DMS79 (cell line): Measurements from ENCODE around the gene PAOX.
A peak's percentile ranks its signal among the peaks of the same experiment; 100 is the strongest.
"Not testable (repeated sequence)": the region's sequence is repeated elsewhere in the genome, so short reads cannot be mapped to it uniquely, and the experiment has no call there.

Experiments used
- DNase-seq: peaks from one replicate; lab custom pipeline; 2025; lab: John Stamatoyannopoulos, UW

PAOX gene

GRCh38 chr10:133364645-133365431 is 14.2 kb upstream of the PAOX start:
- peak; percentile 61 for DNase-seq

- DNase-seq = no peak
Measured at GRCh38 chr10:133365461-133366129, 13.5 kb upstream of the PAOX start.

- DNase-seq = no peak
Measured at GRCh38 chr10:133366130-133366478, 13.0 kb upstream of the PAOX start.

- no peak for DNase-seq
Measured at GRCh38 chr10:133366751-133367150, 12.3 kb upstream of the PAOX start.

GRCh38 chr10:133367461-133367860 is 11.6 kb upstream of the PAOX start:
- not testable (repeated sequence) for DNase-seq

GRCh38 chr10:133368153-133368552 is 10.9 kb upstream of the PAOX start:
- DNase-seq = no peak

- DNase-seq = no peak
Measured at GRCh38 chr10:133370030-133370786, 8.9 kb upstream of the PAOX start.

GRCh38 chr10:133372507-133372906 is 6.6 kb upstream of the PAOX start:
- DNase-seq = no peak

GRCh38 chr10:133373174-133374090 is 5.6 kb upstream of the PAOX start, which contains the start of gene ECHS1:
Gene ECHS1 (minus strand): TSS chr10:133373354. CDS start chr10:133373333, 21 bp downstream.
- DNase-seq = peak; percentile 56

- DNase-seq = no peak
Measured at GRCh38 chr10:133375357-133376115, 3.5 kb upstream of the PAOX start.

GRCh38 chr10:133376183-133376582 is 2.9 kb upstream of the PAOX start:
- DNase-seq = not testable (repeated sequence)

GRCh38 chr10:133377025-133377817 is 1.8 kb upstream of the PAOX start:
- DNase-seq = no peak

- no peak for DNase-seq
Measured at GRCh38 chr10:133377818-133378250, 1.2 kb upstream of the PAOX start.

GRCh38 chr10:133378251-133379096 is 588 bp upstream of the PAOX start:
- DNase-seq = no peak

GRCh38 chr10:133379801-133380666 is 972 bp downstream of the PAOX start:
- no peak for DNase-seq

GRCh38 chr10:133381036-133381435 is 2.0 kb downstream of the PAOX start:
- no peak for DNase-seq

GRCh38 chr10:133383551-133383950 is 4.5 kb downstream of the PAOX start:
- no peak for DNase-seq

- no peak for DNase-seq
Measured at GRCh38 chr10:133384071-133384470, 5.0 kb downstream of the PAOX start.
